Tibial nerve (tissue), 4 donors: ENCODE measurements around the gene VPS29. TPM values are rescaled to one million over a fixed set of nuclear protein-coding genes. Genes with fewer than 3 reads are reported as not detected.
"Not testable (repeated sequence)": the region's sequence is repeated elsewhere in the genome, so short reads cannot be mapped to it uniquely, and the experiment has no call there.

Experiments
- DNase-seq, 2 donors: peaks; one replicate each; pipeline ENCODE4 v3.0.0-alpha.2; 2019; ENCODE audit warnings: low spot score in 2 of 2
- H3K27ac ChIP-seq, 4 donors: fragments of 200-600 bp; sonication (generic) in 3 of 4; one replicate each; pipeline ENCODE4 v1.5.1; 2017 to 2019; ENCODE audit warnings: mild to moderate bottlenecking in 1 of 4
- H3K27me3 ChIP-seq, 2 donors: fragments of 200-600 bp; sonication (generic) in 1 of 2; one replicate each; pipeline versions ENCODE4 v1.5.1 to v1.6.0; 2017 to 2019
- H3K36me3 ChIP-seq, 3 donors: fragments of 200-600 bp; sonication (generic); one replicate each; pipeline ENCODE4 v1.5.1; 2018 to 2019
- H3K4me1 ChIP-seq, 4 donors: fragments of 200-600 bp; sonication (generic) in 3 of 4; one replicate each; pipeline ENCODE4 v1.5.1; 2017 to 2019
- H3K4me3 ChIP-seq, 4 donors: fragments of 200-600 bp; sonication (generic) in 3 of 4; one replicate each; pipeline ENCODE4 v1.5.1; 2017 to 2019; ENCODE audit warnings: mild to moderate bottlenecking in 1 of 4, moderate library complexity in 1 of 4
- H3K9me3 ChIP-seq, 4 donors: fragments of 200-600 bp; sonication (generic) in 3 of 4; one replicate each; pipeline ENCODE4 v1.5.1; 2017 to 2019
- EP300 ChIP-seq, 2 donors: sonication (generic); formaldehyde crosslinking; IDR thresholded peaks; one replicate each; pipeline ENCODE4 v1.6.1; 2017; ENCODE audit warnings: antibody characterized with exemption in 2 of 2, mild to moderate bottlenecking in 1 of 2
- POLR2A ChIP-seq, 2 donors: fragments of 450-650 bp; IDR thresholded peaks; one replicate each; pipeline ENCODE4 v1.6.1; 2017; ENCODE audit warnings: antibody characterized with exemption in 2 of 2, mild to moderate bottlenecking in 2 of 2, moderate library complexity in 2 of 2
- WGBS, 2 donors: methylation state at CpG; one replicate each; pipeline ENCODE4 v1.1.5; 2018; 5-methylcytosine and 5-hydroxymethylcytosine counted together
- total RNA-seq, 4 donors: library from RNA; depleted of rRNA; stranded (reverse); fragments of >200 nt; gene quantifications; one replicate each; pipeline ENCODE4 v1.1.0, GENCODE V29; 2016
- TF ChIP-seq, protein P1 (sequence below), 5 experiments: fragments of 200-600 bp in 3 of 5; fragments of 450-650 bp in 2 of 5; sonication (generic) in 3 of 5; IDR thresholded peaks; one replicate each; pipeline ENCODE4 v1.5.1; 2016 to 2019; ENCODE audit warnings: antibody characterized with exemption in 5 of 5, mild to moderate bottlenecking in 3 of 5, moderate library complexity in 2 of 5

Gene VPS29
- total RNA-seq, 4 donors from 2014 or later, result 66.6 to 142 (median 82.9) TPM

GRCh38 chr12:110546339-110546738 lies 44.4 kb upstream of the VPS29 start:
- 66 to 71% methylated on average over 3 of the region's 3 CpGs for WGBS, 2 donors

DNA sequence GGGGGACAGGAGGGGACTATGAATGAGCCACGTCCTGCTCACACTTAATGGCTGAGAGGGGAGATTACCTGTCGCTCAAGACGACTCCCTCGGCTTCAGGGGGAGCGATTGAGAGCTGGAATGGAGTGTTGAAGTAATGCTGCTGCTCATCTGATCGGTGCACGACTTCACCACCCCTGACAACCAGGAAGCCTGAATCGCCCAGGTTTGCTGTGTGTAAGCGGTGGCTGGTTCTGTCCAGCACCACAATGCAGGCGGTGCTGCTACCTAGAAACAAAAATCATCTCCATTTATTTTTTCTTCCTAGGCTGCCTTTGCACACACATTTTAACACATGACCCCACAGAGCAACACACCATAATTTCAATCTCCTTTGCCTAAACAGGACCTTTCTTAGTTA lies 43.9 kb upstream of the VPS29 start:
- Histone ChIP-seq H3K4me3 (no peak overlapping the region), H3K4me1 (peaks cover 0 to 54% (median 28%) of the 10 kb centered on the region in 4 donors), H3K27me3 (no peaks in the 10 kb centered on the region), H3K9me3 (no peaks in the 10 kb centered on the region), H3K27ac (peak overlapping the region in 2 of 4 donors; percentile 88 to 89), H3K36me3 (no peaks in the 10 kb centered on the region)
- no peak for DNase-seq
- TF ChIP-seq POLR2A (IDR thresholded peaks at IDR 0.05) (no peak), EP300 (IDR thresholded peaks at IDR 0.05) (no peak)
- TF ChIP-seq, protein P1, sequence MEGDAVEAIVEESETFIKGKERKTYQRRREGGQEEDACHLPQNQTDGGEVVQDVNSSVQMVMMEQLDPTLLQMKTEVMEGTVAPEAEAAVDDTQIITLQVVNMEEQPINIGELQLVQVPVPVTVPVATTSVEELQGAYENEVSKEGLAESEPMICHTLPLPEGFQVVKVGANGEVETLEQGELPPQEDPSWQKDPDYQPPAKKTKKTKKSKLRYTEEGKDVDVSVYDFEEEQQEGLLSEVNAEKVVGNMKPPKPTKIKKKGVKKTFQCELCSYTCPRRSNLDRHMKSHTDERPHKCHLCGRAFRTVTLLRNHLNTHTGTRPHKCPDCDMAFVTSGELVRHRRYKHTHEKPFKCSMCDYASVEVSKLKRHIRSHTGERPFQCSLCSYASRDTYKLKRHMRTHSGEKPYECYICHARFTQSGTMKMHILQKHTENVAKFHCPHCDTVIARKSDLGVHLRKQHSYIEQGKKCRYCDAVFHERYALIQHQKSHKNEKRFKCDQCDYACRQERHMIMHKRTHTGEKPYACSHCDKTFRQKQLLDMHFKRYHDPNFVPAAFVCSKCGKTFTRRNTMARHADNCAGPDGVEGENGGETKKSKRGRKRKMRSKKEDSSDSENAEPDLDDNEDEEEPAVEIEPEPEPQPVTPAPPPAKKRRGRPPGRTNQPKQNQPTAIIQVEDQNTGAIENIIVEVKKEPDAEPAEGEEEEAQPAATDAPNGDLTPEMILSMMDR (IDR thresholded peaks at IDR 0.05), result no peak
- WGBS, 2 donors, result 90 to 92% methylated on average over 10 of the region's 10 CpGs

More at GRCh38 chr12:110546339-110546738, 44.4 kb upstream of the VPS29 start:
- H3K27me3 ChIP-seq, result no peaks in the 10 kb centered on the region
- peak overlapping the region in 2 of 4 donors; percentile 88 to 89 for H3K27ac ChIP-seq
- TF ChIP-seq EP300 (IDR thresholded peaks at IDR 0.05) (peak in 1 of 2 donors; percentile 23), POLR2A (IDR thresholded peaks at IDR 0.05) (no peak)
- TF ChIP-seq, protein P1 (IDR thresholded peaks at IDR 0.05), result no peak
- H3K4me3 ChIP-seq, result no peak overlapping the region
- no peaks in the 10 kb centered on the region for H3K36me3 ChIP-seq
- H3K9me3 ChIP-seq, result no peaks in the 10 kb centered on the region
- no peak for DNase-seq
- peaks cover 0 to 53% (median 28%) of the 10 kb centered on the region in 4 donors for H3K4me1 ChIP-seq

DNA sequence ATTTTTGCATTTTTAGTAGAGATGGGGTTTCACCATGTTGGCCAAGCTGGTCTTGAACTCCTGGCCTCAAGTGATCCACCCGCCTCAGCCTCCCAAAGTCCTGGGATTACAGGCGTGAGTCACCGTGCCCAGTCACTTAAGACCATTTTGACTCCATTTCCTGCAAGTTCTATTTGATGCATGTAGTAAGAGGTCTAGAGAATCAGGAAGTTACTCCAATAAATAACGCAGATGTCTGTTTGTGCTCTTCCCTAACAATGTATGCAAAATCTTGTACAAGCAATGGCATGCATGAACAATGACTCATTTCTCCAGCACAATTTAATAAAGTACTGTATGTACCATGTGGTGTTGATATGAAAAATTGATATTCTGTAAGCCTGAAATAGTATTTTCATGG lies 43.3 kb upstream of the VPS29 start:
- peak overlapping the region in 2 of 4 donors; percentile 88 to 89 for H3K27ac ChIP-seq
- not testable (repeated sequence) for H3K4me3 ChIP-seq, H3K9me3 ChIP-seq, H3K36me3 ChIP-seq, H3K27me3 ChIP-seq, DNase-seq
- 93 to 98% methylated on average over 4 of the region's 4 CpGs for WGBS, 2 donors
- H3K4me1 ChIP-seq, result peaks cover 0 to 54% (median 28%) of the 10 kb centered on the region in 4 donors

- no peaks in the 10 kb centered on the region for H3K27me3 ChIP-seq
- H3K27ac ChIP-seq, result peak overlapping the region; percentile 75 to 89 (median 82)
- H3K4me3 ChIP-seq, result peak overlapping the region in 1 of 4 donors; percentile 0
- TF ChIP-seq, protein P1 (IDR thresholded peaks at IDR 0.05), result no peak
- TF ChIP-seq POLR2A (IDR thresholded peaks at IDR 0.05) (no peak), EP300 (IDR thresholded peaks at IDR 0.05) (no peak)
- no peaks in the 10 kb centered on the region for H3K9me3 ChIP-seq
- no peak for DNase-seq
- H3K36me3 ChIP-seq, result peaks cover 0 to 4% (median 0%) of the 10 kb centered on the region in 3 donors
- 51 to 55% methylated on average over 4 of the region's 4 CpGs for whole genome bisulfite sequencing, 2 donors
- peaks cover 0 to 54% (median 28%) of the 10 kb centered on the region in 4 donors for H3K4me1 ChIP-seq
Observed at GRCh38 chr12:110543965-110544364, 42.1 kb upstream of the VPS29 start.

DNA sequence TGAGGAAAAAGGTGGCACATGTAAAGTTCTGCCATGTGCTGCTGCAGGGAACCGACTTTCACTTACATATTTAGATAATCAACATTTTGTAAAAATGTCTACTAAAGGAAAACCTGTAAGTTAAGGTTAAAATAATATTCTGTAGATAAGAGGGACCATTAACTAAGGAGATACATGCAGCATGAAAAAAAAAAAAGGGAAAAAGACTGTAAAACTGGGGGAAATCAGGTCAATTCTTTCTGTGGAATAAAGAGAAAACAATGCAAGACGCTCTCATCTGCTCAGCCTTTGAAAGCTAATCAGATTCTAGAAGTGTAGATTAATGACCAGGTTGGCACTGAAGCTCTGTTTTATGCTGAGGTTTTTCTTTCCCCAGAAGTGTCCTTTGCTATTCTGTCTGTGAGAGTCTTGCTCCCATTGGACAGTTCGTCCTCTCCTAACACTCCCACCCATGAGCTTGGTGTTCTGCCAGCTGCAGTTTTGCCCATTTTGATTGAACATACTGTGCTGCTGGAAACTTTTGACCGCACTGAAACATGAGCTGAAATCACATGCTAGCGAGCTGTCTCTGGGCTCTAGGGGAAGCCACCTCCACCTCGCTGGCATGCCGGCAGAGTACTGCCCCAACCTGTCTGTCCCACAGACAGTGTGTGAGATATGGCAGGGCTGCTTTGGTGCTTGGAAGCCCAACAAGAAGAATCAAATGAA lies 41.5 kb upstream of the VPS29 start:
- H3K27ac ChIP-seq, result peak overlapping the region; percentile 75 to 89 (median 82)
- peaks cover 0 to 54% (median 28%) of the 10 kb centered on the region in 4 donors for H3K4me1 ChIP-seq
- H3K9me3 ChIP-seq, result no peaks in the 10 kb centered on the region
- DNase-seq, result peak; percentile 94 to 99
- no peaks in the 10 kb centered on the region for H3K27me3 ChIP-seq
- 30 to 31% methylated on average over 7 of the region's 7 CpGs for WGBS, 2 donors
- peaks cover 0 to 4% (median 0%) of the 10 kb centered on the region in 3 donors for H3K36me3 ChIP-seq
- TF ChIP-seq, protein P1 (IDR thresholded peaks at IDR 0.05), result peak in 1 of 5 experiments; percentile 18
- TF ChIP-seq POLR2A (IDR thresholded peaks at IDR 0.05) (peak in 1 of 2 donors; percentile 41), EP300 (IDR thresholded peaks at IDR 0.05) (peak; percentile 81 to 93)
- H3K4me3 ChIP-seq, result peak overlapping the region in 2 of 4 donors; percentile 0 to 14
